HEK293 (cell line): ENCODE results near the gene PDK2.

Experiments used
- CTCF ChIA-PET: fragments of 350-600 bp; formaldehyde crosslinking; extraction: SDS; loops from one replicate; lab custom pipeline; 2021; ENCODE audit warnings: antibody characterized with exemption; lab: Yijun Ruan, JAX
- POLR2A ChIA-PET: fragments of 300-600 bp; formaldehyde crosslinking; extraction: SDS; loops from one replicate; lab custom pipeline; 2020; ENCODE audit warnings: antibody characterized with exemption, inconsistent platforms; lab: Yijun Ruan, JAX
- H3K27ac ChIP-seq: fragments of 200-500 bp; sonication (Bioruptor generic); 2 replicates; pipeline ENCODE4 v1.5.1; 2014; ENCODE audit warnings: low read depth, low read length, control low read depth, inconsistent platforms; ENCODE audit errors: extremely low read depth
- H3K36me3 ChIP-seq, 2 experiments: fragments of 200-500 bp in 1 of 2; sonication (Bioruptor generic) in 1 of 2; 1 replicate in 1 of 2; 2 replicates in 1 of 2; pipeline ENCODE4 v1.5.1; 2014 to 2017; ENCODE audit warnings: inconsistent platforms in 2 of 2, low read length in 2 of 2; ENCODE audit not compliant: control insufficient read depth in 2 of 2, insufficient read depth in 1 of 2
- H3K4me1 ChIP-seq: fragments of 200-500 bp; sonication (Bioruptor generic); 2 replicates; pipeline ENCODE4 v1.5.1; 2014; ENCODE audit warnings: mild to moderate bottlenecking, low read length, inconsistent platforms; ENCODE audit not compliant: control insufficient read depth, insufficient read depth
- H3K4me3 ChIP-seq: 2 replicates; pipeline ENCODE4 v1.5.1; 2011; ENCODE audit warnings: low read depth, mild to moderate bottlenecking, control low read depth, low read length, moderate library complexity
- H3K9me3 ChIP-seq: fragments of 200-500 bp; sonication (Bioruptor generic); 2 replicates; pipeline ENCODE4 v1.5.1; 2014; ENCODE audit warnings: low read depth, low read length, inconsistent platforms; ENCODE audit not compliant: control insufficient read depth, insufficient read depth
- KLF9 ChIP-seq: fragments of 450-650 bp; formaldehyde crosslinking; IDR thresholded peaks from 2 replicates; pipeline ENCODE4 v1.5.1; 2016; ENCODE audit warnings: missing biosample characterization, missing genetic modification characterization, low read depth
- MZF1 ChIP-seq: fragments of 450-650 bp; formaldehyde crosslinking; IDR thresholded peaks from 2 replicates; pipeline ENCODE4 v1.5.1; 2017; ENCODE audit warnings: missing biosample characterization, missing genetic modification characterization, borderline replicate concordance
- PATZ1 ChIP-seq: fragments of 450-650 bp; formaldehyde crosslinking; IDR thresholded peaks from 2 replicates; pipeline ENCODE4 v1.5.1; 2016; ENCODE audit warnings: missing biosample characterization, missing genetic modification characterization
- RBAK ChIP-seq: fragments of 450-650 bp; formaldehyde crosslinking; IDR thresholded peaks from 2 replicates; pipeline ENCODE4 v1.5.1; 2016; ENCODE audit warnings: missing biosample characterization, missing genetic modification characterization
- TSHZ1 ChIP-seq: fragments of 450-650 bp; formaldehyde crosslinking; IDR thresholded peaks from 2 replicates; pipeline ENCODE4 v1.5.1; 2016; ENCODE audit warnings: missing biosample characterization, missing genetic modification characterization, borderline replicate concordance
- ZFP3 ChIP-seq: fragments of 450-650 bp; formaldehyde crosslinking; IDR thresholded peaks from 2 replicates; pipeline ENCODE4 v1.5.1; 2016; ENCODE audit warnings: low read depth, missing biosample characterization, missing genetic modification characterization
- ZNF132 ChIP-seq: fragments of 450-650 bp; formaldehyde crosslinking; IDR thresholded peaks from 2 replicates; pipeline ENCODE4 v1.5.1; 2017; ENCODE audit warnings: missing biosample characterization, missing genetic modification characterization, borderline replicate concordance
- ZNF148 ChIP-seq: fragments of 450-650 bp; formaldehyde crosslinking; IDR thresholded peaks from 2 replicates; pipeline ENCODE4 v1.5.0; 2017; ENCODE audit warnings: missing biosample characterization, missing genetic modification characterization, borderline replicate concordance
- ZNF169 ChIP-seq: fragments of 450-650 bp; formaldehyde crosslinking; IDR thresholded peaks from 2 replicates; pipeline ENCODE4 v1.5.1; 2016; ENCODE audit warnings: missing biosample characterization, missing genetic modification characterization
- ZNF202 ChIP-seq: fragments of 450-650 bp; formaldehyde crosslinking; IDR thresholded peaks from 2 replicates; pipeline ENCODE4 v1.5.1; 2016; ENCODE audit warnings: missing biosample characterization, missing genetic modification characterization, borderline replicate concordance
- ZNF23 ChIP-seq: fragments of 450-650 bp; formaldehyde crosslinking; IDR thresholded peaks from 2 replicates; pipeline ENCODE4 v1.5.1; 2016; ENCODE audit warnings: missing biosample characterization, missing genetic modification characterization, borderline replicate concordance
- ZNF280C ChIP-seq: fragments of 450-650 bp; formaldehyde crosslinking; IDR thresholded peaks from 2 replicates; pipeline ENCODE4 v1.5.1; 2016; ENCODE audit warnings: missing biosample characterization, missing genetic modification characterization
- ZNF350 ChIP-seq: fragments of 450-650 bp; formaldehyde crosslinking; IDR thresholded peaks from 2 replicates; pipeline ENCODE4 v1.5.0; 2017; ENCODE audit warnings: missing biosample characterization, mild to moderate bottlenecking, missing genetic modification characterization
- ZNF354C ChIP-seq: fragments of 450-650 bp; formaldehyde crosslinking; IDR thresholded peaks from 2 replicates; pipeline ENCODE4 v1.5.1; 2016; ENCODE audit warnings: missing biosample characterization, missing genetic modification characterization, low read depth, borderline replicate concordance
- ZNF521 ChIP-seq: fragments of 450-650 bp; formaldehyde crosslinking; IDR thresholded peaks from 2 replicates; pipeline ENCODE4 v1.5.1; 2017; ENCODE audit warnings: missing biosample characterization, mild to moderate bottlenecking, missing genetic modification characterization
- ZNF530 ChIP-seq: fragments of 450-650 bp; formaldehyde crosslinking; IDR thresholded peaks from 2 replicates; pipeline ENCODE4 v1.5.1; 2016; ENCODE audit warnings: low read depth, missing biosample characterization, missing genetic modification characterization
- ZNF610 ChIP-seq: fragments of 450-650 bp; formaldehyde crosslinking; IDR thresholded peaks from 2 replicates; pipeline ENCODE4 v1.5.1; 2016; ENCODE audit warnings: missing biosample characterization, missing genetic modification characterization, borderline replicate concordance
- ZNF621 ChIP-seq: fragments of 450-650 bp; formaldehyde crosslinking; IDR thresholded peaks from 2 replicates; pipeline ENCODE4 v1.5.1; 2017; ENCODE audit warnings: missing biosample characterization, missing genetic modification characterization
- ZNF664 ChIP-seq: fragments of 450-650 bp; formaldehyde crosslinking; IDR thresholded peaks from 2 replicates; pipeline ENCODE4 v1.5.1; 2016; ENCODE audit warnings: missing biosample characterization, missing genetic modification characterization
- ZNF670 ChIP-seq: fragments of 450-650 bp; formaldehyde crosslinking; IDR thresholded peaks from 2 replicates; pipeline ENCODE4 v1.5.1; 2016; ENCODE audit warnings: missing biosample characterization, missing genetic modification characterization, low read depth
- ZNF677 ChIP-seq: fragments of 450-650 bp; IDR thresholded peaks from 2 replicates; pipeline ENCODE4 v1.5.0; 2018; ENCODE audit warnings: missing biosample characterization, mild to moderate bottlenecking, missing genetic modification characterization, moderate library complexity
- ZNF701 ChIP-seq: fragments of 450-650 bp; formaldehyde crosslinking; IDR thresholded peaks from 2 replicates; pipeline ENCODE4 v1.5.1; 2016; ENCODE audit warnings: missing biosample characterization, missing genetic modification characterization
- ZNF830 ChIP-seq: fragments of 450-650 bp; IDR thresholded peaks from 2 replicates; pipeline ENCODE4 v1.5.0; 2018; ENCODE audit warnings: missing biosample characterization, missing genetic modification characterization, low read depth, mild to moderate bottlenecking, moderate library complexity
- ZNF837 ChIP-seq: fragments of 450-650 bp; formaldehyde crosslinking; IDR thresholded peaks from 2 replicates; pipeline ENCODE4 v1.5.1; 2016; ENCODE audit warnings: missing biosample characterization, missing genetic modification characterization

Gene PDK2

GRCh38 chr17:50047083-50047482 is 48.1 kb upstream of the PDK2 start:
- Histone ChIP-seq H3K27ac (no peak overlapping the region), H3K4me3 (no peak overlapping the region), H3K9me3 (no peaks in the 10 kb centered on the region), H3K4me1 (peaks cover 8% of the 10 kb centered on the region; the same call in 1 of the 2 replicates), H3K36me3 (no peaks in the 10 kb centered on the region)
- ChIA-PET CTCF (interaction anchor here (1.0 to 1.2 kb wide), 3 partner anchors 9 to 46 kb away, joined by 3 to 5 read pairs (median 3); partner anchors contain the start of gene ITGA3), POLR2A (interaction anchor here (0.6 to 1.2 kb wide), 2 partner anchors 10 to 835 kb away, joined by 4 to 6 read pairs; no protein-coding TSS in a partner anchor)
- TF ChIP-seq ZFP3 (tag by site-specific recombination) (peak; percentile 64; the same call in 1 of the 2 replicates), ZNF677 (tag by site-specific recombination) (no peak)

- peaks cover 13% of the 10 kb centered on the region for H3K4me1 ChIP-seq
- no peaks in the 10 kb centered on the region for H3K9me3 ChIP-seq
- ChIA-PET POLR2A (interaction anchor here (0.6 to 1.2 kb wide), 2 partner anchors 9 to 834 kb away, joined by 4 to 6 read pairs; no protein-coding TSS in a partner anchor), CTCF (interaction anchor here (0.7 to 1.2 kb wide), 5 partner anchors 9 to 73 kb away, joined by 3 to 5 read pairs (median 3); partner anchors contain the start of gene ITGA3)
- H3K4me3 ChIP-seq, result no peak overlapping the region
- no peaks in the 10 kb centered on the region for H3K36me3 ChIP-seq
- no peak overlapping the region for H3K27ac ChIP-seq
- TF ChIP-seq ZNF701 (tag by site-specific recombination) (no peak), ZNF830 (no peak), ZNF837 (tag by site-specific recombination) (no peak), ZNF148 (tag by site-specific recombination) (no peak), ZNF530 (tag by site-specific recombination) (no peak), ZNF354C (tag by site-specific recombination) (no peak), ZNF350 (tag by site-specific recombination) (no peak), ZNF202 (tag by site-specific recombination) (no peak), ZNF169 (tag by site-specific recombination) (no peak), TSHZ1 (tag by site-specific recombination) (no peak), KLF9 (tag by site-specific recombination) (no peak), ZNF23 (tag by site-specific recombination) (no peak), MZF1 (tag by site-specific recombination) (no peak), ZNF664 (no peak), ZNF280C (tag by site-specific recombination) (no peak), ZNF521 (tag by site-specific recombination) (no peak), RBAK (tag by site-specific recombination) (no peak), ZNF621 (no peak), ZNF132 (tag by site-specific recombination) (no peak), ZNF610 (tag by site-specific recombination) (no peak), ZNF670 (tag by site-specific recombination) (no peak), PATZ1 (tag by site-specific recombination) (no peak)
Observed at GRCh38 chr17:50047488-50048126, 47.5 kb upstream of the PDK2 start.
